ENCODE results near the gene RBM11. TPM values are rescaled to one million over a fixed set of nuclear protein-coding genes. Genes with fewer than 3 reads are reported as not detected.

The RBM11 gene
- total RNA-seq, 1 donor from 2014 or later = not detected

GRCh38 chr21:14270631-14271030, 54.7 kb downstream of the RBM11 start:
- DNase-seq (ENCODE audit: low spot score) = no peak

- DNase-seq (ENCODE audit: low spot score) = no peak
These were observed 55.1 kb downstream of the RBM11 start for GRCh38 chr21:14271053-14271452.

- DNase-seq (ENCODE audit: low spot score) = no peak
These were observed 55.7 kb downstream of the RBM11 start for GRCh38 chr21:14271641-14272040.

GRCh38 chr21:14273736-14274538, 58.0 kb downstream of the RBM11 start:
- peak; percentile 90 for DNase-seq (ENCODE audit: low spot score)

- no peak for DNase-seq (ENCODE audit: low spot score)
These were observed 59.8 kb downstream of the RBM11 start for GRCh38 chr21:14275702-14276205.

Other genes with a start within 250 kb of the RBM11 start
- gene LIPI, start 5.2 kb upstream of the RBM11 start, total RNA-seq = not detected
- gene HSPA13, start 167.0 kb downstream of the RBM11 start, total RNA-seq = 24.0 TPM